Keratinocyte (primary cell): ENCODE results near the gene CLEC4C.

Experiments used
- EZH2 ChIP-seq: IDR thresholded peaks from one replicate; pipeline ENCODE4 v1.6.1; 2012; ENCODE audit warnings: inconsistent platforms, mild to moderate bottlenecking, low read length, moderate library complexity
- TF ChIP-seq, protein P1 (sequence below), 3 experiments: IDR thresholded peaks in 1 of 3; conservative IDR thresholded peaks in 1 of 3; optimal IDR thresholded peaks in 1 of 3; 2 replicates in 2 of 3; 3 replicates in 1 of 3; pipeline versions ENCODE3 to v1.5.1; 2011; ENCODE audit warnings: low read length in 3 of 3, mild to moderate bottlenecking in 3 of 3, moderate library complexity in 2 of 3, control low read depth in 1 of 3, inconsistent platforms in 1 of 3; ENCODE audit not compliant: insufficient read depth in 2 of 3; ENCODE audit errors: extremely low read depth in 1 of 3

DNA sequence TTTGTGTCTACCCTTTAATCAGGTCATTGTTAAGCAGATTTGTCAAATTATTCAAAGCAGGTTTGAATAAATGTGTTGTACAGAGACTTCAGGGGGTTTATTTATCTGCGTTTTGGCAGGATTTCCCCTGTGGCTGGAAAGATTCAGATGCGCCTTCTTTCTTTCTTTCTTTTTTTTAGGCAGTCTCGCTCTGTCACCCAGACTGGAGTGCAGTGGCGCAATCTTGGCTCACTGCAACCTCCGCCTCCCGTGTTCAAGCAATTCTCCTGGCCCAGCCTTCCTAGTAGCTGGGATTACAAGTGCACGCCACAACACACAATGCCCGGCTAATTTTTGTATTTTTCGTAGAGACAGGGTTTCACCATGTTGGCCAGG, 11.6 kb upstream of the CLEC4C start:
- TF ChIP-seq, protein P1, sequence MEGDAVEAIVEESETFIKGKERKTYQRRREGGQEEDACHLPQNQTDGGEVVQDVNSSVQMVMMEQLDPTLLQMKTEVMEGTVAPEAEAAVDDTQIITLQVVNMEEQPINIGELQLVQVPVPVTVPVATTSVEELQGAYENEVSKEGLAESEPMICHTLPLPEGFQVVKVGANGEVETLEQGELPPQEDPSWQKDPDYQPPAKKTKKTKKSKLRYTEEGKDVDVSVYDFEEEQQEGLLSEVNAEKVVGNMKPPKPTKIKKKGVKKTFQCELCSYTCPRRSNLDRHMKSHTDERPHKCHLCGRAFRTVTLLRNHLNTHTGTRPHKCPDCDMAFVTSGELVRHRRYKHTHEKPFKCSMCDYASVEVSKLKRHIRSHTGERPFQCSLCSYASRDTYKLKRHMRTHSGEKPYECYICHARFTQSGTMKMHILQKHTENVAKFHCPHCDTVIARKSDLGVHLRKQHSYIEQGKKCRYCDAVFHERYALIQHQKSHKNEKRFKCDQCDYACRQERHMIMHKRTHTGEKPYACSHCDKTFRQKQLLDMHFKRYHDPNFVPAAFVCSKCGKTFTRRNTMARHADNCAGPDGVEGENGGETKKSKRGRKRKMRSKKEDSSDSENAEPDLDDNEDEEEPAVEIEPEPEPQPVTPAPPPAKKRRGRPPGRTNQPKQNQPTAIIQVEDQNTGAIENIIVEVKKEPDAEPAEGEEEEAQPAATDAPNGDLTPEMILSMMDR (optimal IDR thresholded peaks at IDR 0.05 in 1 of 3, IDR thresholded peaks at IDR 0.05 in 1 of 3, conservative IDR thresholded peaks at IDR 0.05 in 1 of 3; ENCODE audit: extremely low read depth in 1 of 3, insufficient read depth in 2 of 3, low read length in 3 of 3): no peak
- no peak for TF ChIP-seq EZH2
